Transverse colon (tissue), 4 donors: Measurements from ENCODE around the gene USP37.

ENCODE experiments used
- CTCF ChIP-seq, 5 experiments: fragments of 200-600 bp in 3 of 5; fragments of 450-650 bp in 2 of 5; sonication (generic) in 3 of 5; IDR thresholded peaks; 1 replicate in 2 of 5; 2 replicates in 3 of 5; pipeline ENCODE4 v1.5.1; 2016 to 2017; ENCODE audit warnings: antibody characterized with exemption in 5 of 5, inconsistent platforms in 3 of 5, mild to moderate bottlenecking in 2 of 5, moderate library complexity in 1 of 5
- EP300 ChIP-seq: sonication (generic); formaldehyde crosslinking; IDR thresholded peaks from one replicate; pipeline ENCODE4 v1.6.1; 2017; ENCODE audit warnings: antibody characterized with exemption, low read depth
- POLR2A ChIP-seq: fragments of 450-650 bp; IDR thresholded peaks from one replicate; pipeline ENCODE4 v1.6.1; 2016; ENCODE audit warnings: antibody characterized with exemption, mild to moderate bottlenecking, moderate library complexity
- POLR2AphosphoS5 ChIP-seq, 3 donors: sonication (generic); formaldehyde crosslinking; IDR thresholded peaks; one replicate each; pipeline ENCODE4 v1.6.1; 2016; ENCODE audit warnings: antibody characterized with exemption in 3 of 3

GRCh38 chr2:218407717-218408116, 160.4 kb downstream of the USP37 start:
- TF ChIP-seq CTCF (IDR thresholded peaks at IDR 0.05) (no peak), POLR2A (no peak), POLR2AphosphoS5 (IDR thresholded peaks at IDR 0.05) (peak in 1 of 3 donors; percentile 55), EP300 (no peak)
